Ammon's horn (tissue), 1 donor: Measurements from ENCODE around the gene RIT2.

Source experiments
- DNase-seq: peaks from one replicate; pipeline ENCODE4 v3.0.0-alpha.2; 2016; ENCODE audit warnings: low spot score

The RIT2 gene

GRCh38 chr18:43081396-43081795, 34.1 kb downstream of the RIT2 start:
- DNase-seq = no peak

GRCh38 chr18:43080671-43081070, 34.8 kb downstream of the RIT2 start:
- no peak for DNase-seq

GRCh38 chr18:43079422-43079821, 36.1 kb downstream of the RIT2 start:
- no peak for DNase-seq

GRCh38 chr18:43078478-43079092, 36.9 kb downstream of the RIT2 start:
- DNase-seq = no peak

GRCh38 chr18:43077510-43078308, 37.8 kb downstream of the RIT2 start:
- no peak for DNase-seq

- no peak for DNase-seq
These were observed 41.7 kb downstream of the RIT2 start for GRCh38 chr18:43073771-43074170.

- no peak for DNase-seq
These were observed 46.7 kb downstream of the RIT2 start for GRCh38 chr18:43068781-43069180.

GRCh38 chr18:43067570-43067969, 47.9 kb downstream of the RIT2 start:
- DNase-seq = no peak

GRCh38 chr18:43061816-43062215, 53.7 kb downstream of the RIT2 start:
- DNase-seq = no peak

GRCh38 chr18:43061318-43061717, 54.2 kb downstream of the RIT2 start:
- no peak for DNase-seq

- DNase-seq = no peak
These were observed 55.5 kb downstream of the RIT2 start for GRCh38 chr18:43060020-43060419.

- DNase-seq = no peak
These were observed 60.5 kb downstream of the RIT2 start for GRCh38 chr18:43054815-43055519.

- peak; percentile 27 for DNase-seq
These were observed 66.5 kb downstream of the RIT2 start for GRCh38 chr18:43049021-43049420.

GRCh38 chr18:43046322-43046721, 69.2 kb downstream of the RIT2 start:
- DNase-seq = peak; percentile 14

- no peak for DNase-seq
These were observed 71.9 kb downstream of the RIT2 start for GRCh38 chr18:43043626-43044025.

- DNase-seq = no peak
These were observed 75.2 kb downstream of the RIT2 start for GRCh38 chr18:43040281-43040680.

GRCh38 chr18:43034683-43035500, 80.6 kb downstream of the RIT2 start:
- no peak for DNase-seq

- no peak for DNase-seq
These were observed 84.3 kb downstream of the RIT2 start for GRCh38 chr18:43031169-43031568.

GRCh38 chr18:43029414-43029813, 86.1 kb downstream of the RIT2 start:
- DNase-seq = no peak

GRCh38 chr18:43022874-43023273, 92.6 kb downstream of the RIT2 start:
- no peak for DNase-seq

GRCh38 chr18:43017622-43018021, 97.9 kb downstream of the RIT2 start:
- DNase-seq = no peak

- DNase-seq = no peak
These were observed 102.0 kb downstream of the RIT2 start for GRCh38 chr18:43013486-43013885.
